ENCODE data around the gene IFNG-AS1.

GRCh38 chr12:67988601-67989021 lies 636 bp upstream of the IFNG-AS1 start:
- TF ChIP-seq CTCF (IDR thresholded peaks at IDR 0.05; ENCODE audit: low read length): no peak
- TF ChIP-seq EZH2 (IDR thresholded peaks at IDR 0.05; ENCODE audit: borderline replicate concordance, low read length): no peak

Data from OCI-LY1 (cell line).